Measurements from ENCODE around the gene CTU2. TPM values are rescaled to one million over a fixed set of nuclear protein-coding genes. Genes with fewer than 3 reads are reported as not detected.

CTU2 gene
- total RNA-seq, 1 donor from 2014 or later = 21.3 TPM

GRCh38 chr16:88715312-88716190 lies 9.2 kb downstream of the CTU2 start:
- ATAC-seq (no peak), DNase-seq (no peak)
- intact Hi-C loops (cut with DNase I) = no loop called here
- no peak for TF ChIP-seq CTCF (IDR thresholded peaks at IDR 0.05)
- H3K36me3 ChIP-seq = peaks cover 72% of the 10 kb centered on the region
- H3K27me3 ChIP-seq = no peaks in the 10 kb centered on the region
- H3K27ac ChIP-seq = no peak overlapping the region
- H3K4me1 ChIP-seq = no peaks in the 10 kb centered on the region
- H3K4me3 ChIP-seq = no peak overlapping the region
- no peaks in the 10 kb centered on the region for H3K9me3 ChIP-seq

GRCh38 chr16:88716201-88716600 lies 9.9 kb downstream of the CTU2 start:
- no peak for ATAC-seq
- intact Hi-C loops (cut with DNase I) = no loop called here
- H3K36me3 ChIP-seq = peaks cover 78% of the 10 kb centered on the region
- TF ChIP-seq CTCF (IDR thresholded peaks at IDR 0.05) = no peak
- no peaks in the 10 kb centered on the region for H3K9me3 ChIP-seq
- DNase-seq = no peak
- H3K4me1 ChIP-seq = no peaks in the 10 kb centered on the region
- H3K27me3 ChIP-seq = no peaks in the 10 kb centered on the region
- H3K27ac ChIP-seq = no peak overlapping the region
- no peak overlapping the region for H3K4me3 ChIP-seq

- no peak for DNase-seq
- Histone ChIP-seq H3K27me3 (no peaks in the 10 kb centered on the region), H3K27ac (no peak overlapping the region), H3K4me1 (no peaks in the 10 kb centered on the region), H3K36me3 (peaks cover 82% of the 10 kb centered on the region), H3K4me3 (no peak overlapping the region), H3K9me3 (no peaks in the 10 kb centered on the region)
- ATAC-seq = no peak
- intact Hi-C loops (cut with DNase I) = no loop called here
- TF ChIP-seq CTCF (IDR thresholded peaks at IDR 0.05) = no peak
Measured at GRCh38 chr16:88716601-88717001, 10.3 kb downstream of the CTU2 start.

- ATAC-seq (no peak), DNase-seq (no peak)
- Histone ChIP-seq H3K4me1 (no peaks in the 10 kb centered on the region), H3K4me3 (no peak overlapping the region), H3K27ac (no peak overlapping the region), H3K9me3 (no peaks in the 10 kb centered on the region), H3K27me3 (no peaks in the 10 kb centered on the region), H3K36me3 (peaks cover 98% of the 10 kb centered on the region)
- intact Hi-C loops (cut with DNase I) = no loop called here
- no peak for TF ChIP-seq CTCF (IDR thresholded peaks at IDR 0.05)
Measured at GRCh38 chr16:88718178-88718577, 11.9 kb downstream of the CTU2 start.

- no peak for ATAC-seq
Measured at GRCh38 chr16:88719267-88719932, 13.1 kb downstream of the CTU2 start.

More at GRCh38 chr16:88719267-88719932, 13.1 kb downstream of the CTU2 start:
- H3K4me3 ChIP-seq = no peak overlapping the region
- intact Hi-C loops (cut with DNase I) = no loop called here
- H3K27me3 ChIP-seq = no peaks in the 10 kb centered on the region
- no peaks in the 10 kb centered on the region for H3K4me1 ChIP-seq
- no peak for DNase-seq
- no peak for TF ChIP-seq CTCF (IDR thresholded peaks at IDR 0.05)
- H3K9me3 ChIP-seq = no peaks in the 10 kb centered on the region
- peaks cover 100% of the 10 kb centered on the region for H3K36me3 ChIP-seq
- no peak overlapping the region for H3K27ac ChIP-seq

Measured in upper lobe of right lung (tissue), 1 donor.